Activated T-helper 9 cell treated with anti-CD3 and anti-CD28 coated beads, Interleukin-2, amount 50 U/mL, for 16 hours (primary cell): Measurements from ENCODE around the gene MYCN.
"Not testable (repeated sequence)": the region's sequence is repeated elsewhere in the genome, so short reads cannot be mapped to it uniquely, and the experiment has no call there.

ENCODE experiments used
- DNase-seq: peaks from one replicate; pipeline ENCODE4 v3.0.0-alpha.2; 2020; ENCODE audit warnings: low read depth

MYCN gene

GRCh38 chr2:15957881-15958713 lies 17.7 kb downstream of the MYCN start:
- no peak for DNase-seq

GRCh38 chr2:15959331-15960153 lies 19.2 kb downstream of the MYCN start:
- no peak for DNase-seq

GRCh38 chr2:15960154-15960520 lies 19.8 kb downstream of the MYCN start:
- DNase-seq, result not testable (repeated sequence)

GRCh38 chr2:15963109-15963976 lies 23.0 kb downstream of the MYCN start:
- not testable (repeated sequence) for DNase-seq

GRCh38 chr2:15963977-15964670 lies 23.8 kb downstream of the MYCN start:
- DNase-seq, result no peak

GRCh38 chr2:15964936-15965563 lies 24.7 kb downstream of the MYCN start:
- no peak for DNase-seq

- no peak for DNase-seq
These were observed 25.2 kb downstream of the MYCN start for GRCh38 chr2:15965564-15966019.

- no peak for DNase-seq
These were observed 27.3 kb downstream of the MYCN start for GRCh38 chr2:15967415-15968279.

- DNase-seq, result no peak
These were observed 28.2 kb downstream of the MYCN start for GRCh38 chr2:15968280-15969178.

GRCh38 chr2:15969214-15969613 lies 28.9 kb downstream of the MYCN start:
- no peak for DNase-seq

GRCh38 chr2:15970701-15971100 lies 30.4 kb downstream of the MYCN start:
- DNase-seq, result no peak

- DNase-seq, result no peak
These were observed 31.0 kb downstream of the MYCN start for GRCh38 chr2:15971351-15971750.

GRCh38 chr2:15971831-15972522 lies 31.6 kb downstream of the MYCN start:
- DNase-seq, result no peak

- DNase-seq, result no peak
These were observed 33.4 kb downstream of the MYCN start for GRCh38 chr2:15973481-15974401.

- no peak for DNase-seq
These were observed 34.4 kb downstream of the MYCN start for GRCh38 chr2:15974565-15975260.

GRCh38 chr2:15975261-15975600 lies 34.9 kb downstream of the MYCN start:
- DNase-seq, result no peak

GRCh38 chr2:15975676-15976075 lies 35.3 kb downstream of the MYCN start:
- no peak for DNase-seq
